ENCODE measurements around the gene C3orf62. TPM values are rescaled to one million over a fixed set of nuclear protein-coding genes. Genes with fewer than 3 reads are reported as not detected.

The C3orf62 gene
- total and polyA plus RNA-seq, 10 of the 15 experiments (the other 5 are each of a cell fraction or from before 2014, with no cell fraction given) = 2.7 to 7.5 (median 4.2) TPM

- TF ChIP-seq ZBTB4 (CRISPR knock-in tag; IDR thresholded peaks at IDR 0.05) (0 out of 2 replicates have a peak, but pooled peaks have one; percentile 58), IRF4 (IDR thresholded peaks at IDR 0.05; ENCODE audit: low read depth, low read length) (peak; percentile 30; the same call in 1 of the 2 replicates), CUX1 (IDR thresholded peaks at IDR 0.05; ENCODE audit: insufficient replicate concordance, low read depth, low read length) (peak; percentile 80), ATF2 (IDR thresholded peaks at IDR 0.05; ENCODE audit: low read length) (peak; percentile 94), ZNF274 (IDR thresholded peaks at IDR 0.05; ENCODE audit: insufficient read depth, insufficient read length) (no peak), EP300 (IDR thresholded peaks at IDR 0.05; ENCODE audit: borderline replicate concordance in 1 of 2, control insufficient read depth in 1 of 2, low read depth in 2 of 2, low read length in 2 of 2) (peak in 1 of 2 experiments; percentile 16; a peak in 1 of 4 replicates)
- TF ChIP-seq, protein P1, sequence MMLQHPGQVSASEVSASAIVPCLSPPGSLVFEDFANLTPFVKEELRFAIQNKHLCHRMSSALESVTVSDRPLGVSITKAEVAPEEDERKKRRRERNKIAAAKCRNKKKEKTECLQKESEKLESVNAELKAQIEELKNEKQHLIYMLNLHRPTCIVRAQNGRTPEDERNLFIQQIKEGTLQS (IDR thresholded peaks at IDR 0.05; ENCODE audit: borderline replicate concordance, extremely low read depth, low read depth, low read length) = no peak
- TF ChIP-seq, protein P2, sequence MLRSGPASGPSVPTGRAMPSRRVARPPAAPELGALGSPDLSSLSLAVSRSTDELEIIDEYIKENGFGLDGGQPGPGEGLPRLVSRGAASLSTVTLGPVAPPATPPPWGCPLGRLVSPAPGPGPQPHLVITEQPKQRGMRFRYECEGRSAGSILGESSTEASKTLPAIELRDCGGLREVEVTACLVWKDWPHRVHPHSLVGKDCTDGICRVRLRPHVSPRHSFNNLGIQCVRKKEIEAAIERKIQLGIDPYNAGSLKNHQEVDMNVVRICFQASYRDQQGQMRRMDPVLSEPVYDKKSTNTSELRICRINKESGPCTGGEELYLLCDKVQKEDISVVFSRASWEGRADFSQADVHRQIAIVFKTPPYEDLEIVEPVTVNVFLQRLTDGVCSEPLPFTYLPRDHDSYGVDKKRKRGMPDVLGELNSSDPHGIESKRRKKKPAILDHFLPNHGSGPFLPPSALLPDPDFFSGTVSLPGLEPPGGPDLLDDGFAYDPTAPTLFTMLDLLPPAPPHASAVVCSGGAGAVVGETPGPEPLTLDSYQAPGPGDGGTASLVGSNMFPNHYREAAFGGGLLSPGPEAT (IDR thresholded peaks at IDR 0.05; ENCODE audit: low read depth) = peak; percentile 68
- TF ChIP-seq, protein P3, sequence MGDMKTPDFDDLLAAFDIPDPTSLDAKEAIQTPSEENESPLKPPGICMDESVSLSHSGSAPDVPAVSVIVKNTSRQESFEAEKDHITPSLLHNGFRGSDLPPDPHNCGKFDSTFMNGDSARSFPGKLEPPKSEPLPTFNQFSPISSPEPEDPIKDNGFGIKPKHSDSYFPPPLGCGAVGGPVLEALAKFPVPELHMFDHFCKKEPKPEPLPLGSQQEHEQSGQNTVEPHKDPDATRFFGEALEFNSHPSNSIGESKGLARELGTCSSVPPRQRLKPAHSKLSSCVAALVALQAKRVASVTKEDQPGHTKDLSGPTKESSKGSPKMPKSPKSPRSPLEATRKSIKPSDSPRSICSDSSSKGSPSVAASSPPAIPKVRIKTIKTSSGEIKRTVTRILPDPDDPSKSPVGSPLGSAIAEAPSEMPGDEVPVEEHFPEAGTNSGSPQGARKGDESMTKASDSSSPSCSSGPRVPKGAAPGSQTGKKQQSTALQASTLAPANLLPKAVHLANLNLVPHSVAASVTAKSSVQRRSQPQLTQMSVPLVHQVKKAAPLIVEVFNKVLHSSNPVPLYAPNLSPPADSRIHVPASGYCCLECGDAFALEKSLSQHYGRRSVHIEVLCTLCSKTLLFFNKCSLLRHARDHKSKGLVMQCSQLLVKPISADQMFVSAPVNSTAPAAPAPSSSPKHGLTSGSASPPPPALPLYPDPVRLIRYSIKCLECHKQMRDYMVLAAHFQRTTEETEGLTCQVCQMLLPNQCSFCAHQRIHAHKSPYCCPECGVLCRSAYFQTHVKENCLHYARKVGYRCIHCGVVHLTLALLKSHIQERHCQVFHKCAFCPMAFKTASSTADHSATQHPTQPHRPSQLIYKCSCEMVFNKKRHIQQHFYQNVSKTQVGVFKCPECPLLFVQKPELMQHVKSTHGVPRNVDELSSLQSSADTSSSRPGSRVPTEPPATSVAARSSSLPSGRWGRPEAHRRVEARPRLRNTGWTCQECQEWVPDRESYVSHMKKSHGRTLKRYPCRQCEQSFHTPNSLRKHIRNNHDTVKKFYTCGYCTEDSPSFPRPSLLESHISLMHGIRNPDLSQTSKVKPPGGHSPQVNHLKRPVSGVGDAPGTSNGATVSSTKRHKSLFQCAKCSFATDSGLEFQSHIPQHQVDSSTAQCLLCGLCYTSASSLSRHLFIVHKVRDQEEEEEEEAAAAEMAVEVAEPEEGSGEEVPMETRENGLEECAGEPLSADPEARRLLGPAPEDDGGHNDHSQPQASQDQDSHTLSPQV (IDR thresholded peaks at IDR 0.05) = peak; percentile 92
Observed at GRCh38 chr3:49313896-49314688, 37.1 kb upstream of the C3orf62 start (continued).

Data from GM12878 (cell line).